Fibroblast of peridontal ligament (primary cell): ENCODE results near the gene SOX1.

Experiments
- DNase-seq: peaks from one replicate; pipeline ENCODE4 v3.0.0-alpha.2; 2010; ENCODE audit errors: extremely low read depth

SOX1 gene

DNA sequence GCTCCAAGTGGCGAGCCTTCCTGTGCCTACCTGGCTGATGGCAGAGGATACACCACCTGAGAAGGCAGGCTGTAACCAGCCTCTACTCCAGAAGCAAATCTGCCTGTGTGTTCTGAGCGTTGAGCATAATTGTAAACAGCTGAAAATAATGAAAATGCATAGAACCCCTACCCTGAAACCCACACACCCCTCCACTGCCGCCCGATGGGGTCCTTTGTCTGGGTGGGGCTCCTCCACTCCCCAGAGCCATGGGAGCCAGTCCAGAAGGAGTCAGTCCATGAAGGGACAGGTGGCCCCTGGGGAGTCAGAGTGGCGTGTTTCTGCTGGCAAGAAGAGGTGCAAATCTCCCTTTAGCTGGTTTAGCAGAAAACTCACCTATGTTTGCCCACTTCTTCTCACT, 8.0 kb upstream of the SOX1 start:
- no peak for DNase-seq

- no peak for DNase-seq
These were observed 7.3 kb upstream of the SOX1 start for GRCh38 chr13:112059457-112060281.

GRCh38 chr13:112060282-112060830, 6.6 kb upstream of the SOX1 start:
- DNase-seq, result no peak

GRCh38 chr13:112060899-112061366, 6.0 kb upstream of the SOX1 start:
- no peak for DNase-seq

DNA sequence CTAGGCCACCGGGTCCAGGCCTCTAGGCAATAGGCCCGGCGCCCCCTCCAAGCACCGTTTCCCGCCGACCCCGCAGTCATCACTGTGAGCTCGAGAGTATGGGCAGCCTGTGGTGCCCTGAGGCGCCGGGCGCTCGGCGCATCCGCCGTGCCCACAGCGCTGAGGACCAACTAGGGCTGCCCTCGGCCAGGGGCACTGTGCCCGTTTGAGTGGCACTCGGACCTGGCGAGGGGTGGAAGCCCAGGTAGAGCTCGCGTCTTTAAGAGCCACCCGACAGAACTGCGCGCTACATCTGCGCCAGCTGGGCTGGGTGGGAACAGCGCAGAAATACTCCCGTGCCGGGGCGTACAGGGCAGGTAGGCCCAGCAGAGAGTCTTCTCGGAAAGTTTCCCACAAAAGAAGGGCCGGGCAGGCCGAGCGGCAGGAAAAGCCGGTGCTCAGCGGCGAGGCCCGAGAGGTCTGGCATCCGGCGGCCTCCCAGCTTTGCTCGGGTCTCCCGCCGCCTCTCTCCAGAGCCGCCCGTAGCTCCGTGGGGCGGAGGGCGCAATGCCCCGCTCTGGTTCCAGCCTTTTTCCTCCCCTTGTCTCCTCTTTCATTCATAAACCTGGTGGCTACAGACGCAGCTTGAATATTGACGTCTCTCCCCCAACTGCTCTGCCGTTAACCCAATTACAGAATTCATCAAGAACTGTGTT, 5.4 kb upstream of the SOX1 start:
- DNase-seq, result no peak

- DNase-seq, result no peak
These were observed 4.8 kb upstream of the SOX1 start for GRCh38 chr13:112062072-112062567.

- DNase-seq, result no peak
These were observed 4.1 kb upstream of the SOX1 start for GRCh38 chr13:112062571-112063570.

- no peak for DNase-seq
These were observed 3.1 kb upstream of the SOX1 start for GRCh38 chr13:112063807-112064206.

GRCh38 chr13:112064222-112064621, 2.7 kb upstream of the SOX1 start:
- DNase-seq, result no peak

- no peak for DNase-seq
These were observed 1.5 kb upstream of the SOX1 start for GRCh38 chr13:112065521-112065866.

GRCh38 chr13:112065867-112066623, 904 bp upstream of the SOX1 start:
- no peak for DNase-seq

- DNase-seq, result no peak
These were observed 335 bp upstream of the SOX1 start for GRCh38 chr13:112066624-112067004.

DNA sequence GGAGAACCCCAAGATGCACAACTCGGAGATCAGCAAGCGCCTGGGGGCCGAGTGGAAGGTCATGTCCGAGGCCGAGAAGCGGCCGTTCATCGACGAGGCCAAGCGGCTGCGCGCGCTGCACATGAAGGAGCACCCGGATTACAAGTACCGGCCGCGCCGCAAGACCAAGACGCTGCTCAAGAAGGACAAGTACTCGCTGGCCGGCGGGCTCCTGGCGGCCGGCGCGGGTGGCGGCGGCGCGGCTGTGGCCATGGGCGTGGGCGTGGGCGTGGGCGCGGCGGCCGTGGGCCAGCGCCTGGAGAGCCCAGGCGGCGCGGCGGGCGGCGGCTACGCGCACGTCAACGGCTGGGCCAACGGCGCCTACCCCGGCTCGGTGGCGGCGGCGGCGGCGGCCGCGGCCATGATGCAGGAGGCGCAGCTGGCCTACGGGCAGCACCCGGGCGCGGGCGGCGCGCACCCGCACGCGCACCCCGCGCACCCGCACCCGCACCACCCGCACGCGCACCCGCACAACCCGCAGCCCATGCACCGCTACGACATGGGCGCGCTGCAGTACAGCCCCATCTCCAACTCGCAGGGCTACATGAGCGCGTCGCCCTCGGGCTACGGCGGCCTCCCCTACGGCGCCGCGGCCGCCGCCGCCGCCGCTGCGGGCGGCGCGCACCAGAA, 1.1 kb downstream of the SOX1 start:
- no peak for DNase-seq

- no peak for DNase-seq
These were observed 1.7 kb downstream of the SOX1 start for GRCh38 chr13:112068540-112069060.

- DNase-seq, result no peak
These were observed 2.3 kb downstream of the SOX1 start for GRCh38 chr13:112069061-112069844.

GRCh38 chr13:112069845-112070251, 2.9 kb downstream of the SOX1 start:
- DNase-seq, result no peak

DNA sequence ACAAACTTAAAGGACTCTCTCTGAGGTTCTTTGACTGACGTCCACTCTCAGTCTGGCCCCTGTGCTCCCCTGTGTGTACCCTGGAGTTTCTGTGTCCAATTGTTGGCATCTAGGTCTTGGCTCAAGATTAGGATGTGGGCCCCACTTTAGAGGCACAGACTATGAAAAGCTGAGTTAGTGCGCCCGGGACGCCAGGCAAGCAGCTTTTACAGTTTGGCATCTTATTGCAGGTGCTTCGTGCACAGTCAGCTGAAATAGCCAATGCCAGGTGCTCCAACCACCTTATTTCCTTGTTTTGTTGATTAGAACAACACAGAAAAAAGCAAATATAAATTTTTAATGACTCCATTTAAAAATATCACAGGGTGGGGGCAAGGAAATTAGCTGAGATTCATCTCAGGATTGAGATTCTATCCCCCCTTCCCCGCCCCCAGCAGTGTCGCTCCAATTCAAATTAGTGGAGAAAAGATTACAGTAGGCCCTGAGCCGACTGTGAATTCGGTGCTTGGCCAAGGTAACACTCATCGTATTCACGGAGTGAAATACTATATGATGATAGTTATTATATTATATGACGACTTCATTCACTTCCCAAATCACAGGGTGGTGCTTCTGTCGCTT, 4.3 kb downstream of the SOX1 start:
- DNase-seq, result no peak

DNA sequence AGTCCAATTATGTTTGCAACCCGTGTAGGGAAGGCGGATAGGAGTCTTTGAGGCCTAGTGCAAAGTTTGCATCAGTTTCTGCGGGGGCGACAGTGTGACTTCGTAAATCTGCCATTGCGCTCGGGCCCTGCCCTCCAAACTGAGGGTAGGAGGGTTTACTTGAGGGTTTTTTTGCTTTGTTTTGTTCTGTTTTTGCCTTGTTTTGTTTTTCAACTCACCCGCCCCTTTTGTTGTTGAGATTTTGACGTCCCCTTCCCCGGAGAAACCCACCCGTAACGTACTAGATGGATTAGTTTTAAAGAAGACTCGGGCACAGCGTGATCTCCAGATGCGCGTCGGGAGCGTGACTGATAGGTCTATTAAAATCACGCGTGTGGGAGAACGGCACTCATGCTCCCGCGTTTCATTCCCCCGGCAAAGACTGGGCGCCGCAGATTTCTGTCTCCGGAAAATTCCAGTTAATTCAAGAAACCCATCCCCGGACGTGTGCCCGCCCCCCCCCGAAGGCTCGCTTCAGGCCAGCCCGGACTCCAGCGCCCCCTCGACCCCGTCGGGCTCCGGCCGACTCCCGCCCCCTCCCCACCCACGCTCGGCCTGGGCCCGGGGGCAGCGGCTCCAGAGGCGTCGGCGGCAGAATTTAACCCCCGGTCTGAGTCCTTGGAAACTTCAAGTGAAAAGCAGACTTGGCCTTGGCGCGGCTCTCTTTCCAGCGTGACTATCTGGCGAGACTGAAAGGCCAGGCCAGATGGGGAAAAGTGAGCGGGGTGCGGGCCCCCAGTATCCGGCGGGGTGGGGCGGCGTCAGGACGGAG, 5.0 kb downstream of the SOX1 start:
- DNase-seq, result no peak
